ENCODE results near the gene NTMT2.

- TF ChIP-seq, protein P1, sequence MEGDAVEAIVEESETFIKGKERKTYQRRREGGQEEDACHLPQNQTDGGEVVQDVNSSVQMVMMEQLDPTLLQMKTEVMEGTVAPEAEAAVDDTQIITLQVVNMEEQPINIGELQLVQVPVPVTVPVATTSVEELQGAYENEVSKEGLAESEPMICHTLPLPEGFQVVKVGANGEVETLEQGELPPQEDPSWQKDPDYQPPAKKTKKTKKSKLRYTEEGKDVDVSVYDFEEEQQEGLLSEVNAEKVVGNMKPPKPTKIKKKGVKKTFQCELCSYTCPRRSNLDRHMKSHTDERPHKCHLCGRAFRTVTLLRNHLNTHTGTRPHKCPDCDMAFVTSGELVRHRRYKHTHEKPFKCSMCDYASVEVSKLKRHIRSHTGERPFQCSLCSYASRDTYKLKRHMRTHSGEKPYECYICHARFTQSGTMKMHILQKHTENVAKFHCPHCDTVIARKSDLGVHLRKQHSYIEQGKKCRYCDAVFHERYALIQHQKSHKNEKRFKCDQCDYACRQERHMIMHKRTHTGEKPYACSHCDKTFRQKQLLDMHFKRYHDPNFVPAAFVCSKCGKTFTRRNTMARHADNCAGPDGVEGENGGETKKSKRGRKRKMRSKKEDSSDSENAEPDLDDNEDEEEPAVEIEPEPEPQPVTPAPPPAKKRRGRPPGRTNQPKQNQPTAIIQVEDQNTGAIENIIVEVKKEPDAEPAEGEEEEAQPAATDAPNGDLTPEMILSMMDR (IDR thresholded peaks at IDR 0.05; ENCODE audit: low read length) = no peak
- TF ChIP-seq EZH2 (optimal IDR thresholded peaks at IDR 0.05; ENCODE audit: low read depth, low read length) (no peak), EZH2phosphoT487 (IDR thresholded peaks at IDR 0.05; ENCODE audit: low read length) (no peak)
Observed at GRCh38 chr1:170131984-170132383, 13.8 kb upstream of the NTMT2 start.
